GM19438 (cell line): Measurements from ENCODE around the gene PRKAA2.

Experiments
- ATAC-seq: cut with Tn5 transposase; IDR thresholded peaks from one replicate; pipeline ENCODE4 v1.9.1; 2021; ENCODE audit warnings: low read depth; ENCODE audit not compliant: unreplicated experiment

Gene PRKAA2

DNA sequence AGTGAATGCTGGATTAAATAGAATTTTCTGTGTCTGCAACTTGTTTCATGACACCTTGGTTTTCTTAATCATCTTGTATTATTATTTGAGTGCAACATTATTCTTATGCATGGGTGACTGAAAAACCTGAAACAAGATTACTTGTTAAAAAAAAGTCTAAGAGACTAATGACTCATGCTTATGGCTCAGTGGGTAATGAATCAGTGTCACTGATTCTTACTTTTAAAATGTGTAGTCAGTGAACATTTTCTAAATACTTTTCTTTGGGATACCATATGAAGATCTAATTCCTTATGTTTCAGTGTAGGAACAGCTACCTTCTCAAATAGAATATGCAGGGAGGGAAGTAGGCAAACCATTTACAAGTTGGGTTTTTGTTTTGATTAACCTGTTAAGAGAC is 65.5 kb downstream of the PRKAA2 start:
- ATAC-seq = no peak

DNA sequence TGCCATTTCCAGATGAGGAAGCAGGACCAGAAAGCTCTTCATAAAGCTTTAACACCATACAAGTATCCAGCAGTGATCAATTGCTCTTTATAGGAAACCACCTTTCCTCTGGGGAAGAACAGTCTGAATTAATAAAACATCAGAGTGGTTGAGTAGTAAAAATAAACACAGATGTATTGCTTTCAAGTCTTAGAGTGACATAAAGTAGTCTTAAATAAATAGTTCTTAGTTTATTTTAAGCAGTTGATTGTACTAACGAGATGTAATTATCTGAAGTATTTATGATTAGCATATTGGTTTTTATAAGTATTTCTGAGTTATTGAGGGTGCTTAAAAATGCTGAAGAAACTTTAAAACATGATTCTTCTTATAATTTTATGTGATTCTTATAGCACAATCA is 67.0 kb downstream of the PRKAA2 start:
- no peak for ATAC-seq

DNA sequence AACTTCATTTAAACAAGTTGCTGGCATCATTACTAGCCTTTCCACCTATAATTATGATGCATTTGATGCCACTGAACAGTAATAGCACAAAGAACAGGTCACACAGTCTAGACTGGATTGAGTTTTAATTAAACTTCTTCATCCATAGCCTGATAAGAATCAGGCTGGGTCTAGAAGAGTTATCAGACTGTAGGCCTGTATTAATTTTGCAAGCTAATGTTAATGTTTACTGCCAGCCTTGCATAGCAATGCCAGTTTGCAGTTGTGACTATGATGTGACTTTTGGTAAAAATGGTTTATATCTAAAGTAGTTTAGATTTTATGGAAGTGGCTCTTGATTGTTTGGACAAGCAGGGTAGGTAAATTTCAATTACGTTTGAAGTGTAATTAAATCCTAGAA is 68.0 kb downstream of the PRKAA2 start:
- ATAC-seq = no peak

DNA sequence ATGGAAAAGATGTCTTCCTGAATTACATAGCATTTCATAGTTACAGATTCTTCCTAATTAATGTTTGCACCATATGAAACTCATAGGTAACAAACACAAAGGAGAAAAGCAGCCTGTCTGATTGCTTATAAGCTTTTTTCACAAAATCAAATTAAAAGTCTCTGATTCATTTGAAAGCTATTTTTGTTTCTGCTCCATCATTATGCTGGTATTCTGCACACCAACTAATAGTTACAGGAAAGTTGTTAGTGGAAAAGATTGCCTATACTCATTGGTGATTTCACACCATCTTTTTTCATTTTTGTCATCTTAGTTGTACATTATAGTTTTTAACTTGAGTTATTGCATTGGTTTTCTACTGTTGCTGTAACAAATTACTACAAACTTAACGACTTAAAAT is 70.0 kb downstream of the PRKAA2 start:
- ATAC-seq = no peak

DNA sequence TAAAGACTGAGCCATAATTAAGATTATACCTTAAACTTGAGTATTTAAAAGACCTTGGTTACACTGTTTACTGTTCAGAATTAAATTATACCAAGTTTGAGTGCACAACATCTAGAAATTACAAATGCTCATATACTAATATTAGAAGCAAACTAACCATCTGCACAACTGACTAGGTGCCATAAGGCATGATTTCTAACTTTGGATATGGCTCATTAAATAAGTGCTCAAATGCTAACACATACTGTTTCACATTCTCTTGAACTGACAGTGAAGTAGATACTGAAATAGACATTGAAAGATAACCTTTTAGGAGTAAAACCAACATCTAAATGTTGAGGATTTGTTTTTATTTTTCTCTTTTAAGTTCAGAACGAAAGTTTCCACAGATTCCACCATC is 74.1 kb downstream of the PRKAA2 start:
- ATAC-seq = no peak

DNA sequence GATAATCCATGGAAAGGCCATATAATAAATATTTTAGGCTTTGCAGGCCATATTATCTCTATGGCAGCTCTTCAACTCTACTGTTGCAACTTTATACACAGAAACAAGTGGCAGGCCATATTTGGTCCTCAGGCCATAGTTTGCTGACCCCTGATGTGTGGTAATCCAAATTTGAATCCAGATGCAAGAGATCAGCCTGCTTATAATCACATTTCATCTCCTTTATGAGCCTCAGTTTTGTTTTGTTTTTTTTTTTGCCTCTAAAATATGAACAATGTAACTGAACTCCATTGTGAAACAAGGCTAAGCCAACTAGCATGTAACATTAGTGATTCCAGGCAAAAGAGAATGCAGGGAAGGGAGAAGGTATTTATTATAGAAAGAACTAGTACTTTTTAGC is 81.6 kb downstream of the PRKAA2 start:
- ATAC-seq = no peak

DNA sequence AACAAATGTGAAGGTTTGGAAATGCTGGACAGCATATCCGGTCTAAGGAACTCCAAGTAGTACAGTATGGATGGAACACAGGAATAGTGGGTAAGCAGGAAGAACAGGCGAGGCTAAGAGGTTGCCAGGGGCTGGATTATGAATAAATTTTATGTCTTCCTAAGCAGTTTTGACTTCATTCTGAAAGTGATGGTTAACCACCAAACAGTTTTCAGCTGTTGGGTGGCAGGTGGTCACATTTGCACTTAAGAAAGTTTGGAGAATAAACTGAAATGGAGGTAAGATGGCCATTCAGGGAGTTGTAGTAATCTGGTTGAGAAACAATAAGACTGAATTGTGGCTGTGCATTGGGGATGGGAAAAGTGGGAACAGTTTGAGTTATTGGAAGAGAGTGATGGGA is 83.8 kb downstream of the PRKAA2 start:
- no peak for ATAC-seq

DNA sequence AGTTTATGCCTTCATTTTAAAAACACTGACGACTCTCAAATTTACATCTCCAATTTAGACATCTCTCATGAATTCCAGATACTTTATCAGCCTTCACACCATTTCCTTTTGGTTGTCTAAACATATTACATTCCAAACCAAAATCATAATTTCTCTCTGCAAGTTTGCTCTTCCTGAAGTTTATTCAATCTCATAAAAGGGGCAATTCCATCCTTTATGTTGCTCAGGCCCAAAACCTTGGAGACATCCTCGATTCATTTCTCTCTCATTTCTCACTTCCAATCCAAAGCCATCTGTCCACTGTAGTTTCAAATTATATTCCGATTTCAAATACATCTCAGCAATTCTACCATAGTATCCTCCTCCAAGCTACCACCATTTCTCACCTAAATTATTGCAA is 100.1 kb downstream of the PRKAA2 start:
- no peak for ATAC-seq

DNA sequence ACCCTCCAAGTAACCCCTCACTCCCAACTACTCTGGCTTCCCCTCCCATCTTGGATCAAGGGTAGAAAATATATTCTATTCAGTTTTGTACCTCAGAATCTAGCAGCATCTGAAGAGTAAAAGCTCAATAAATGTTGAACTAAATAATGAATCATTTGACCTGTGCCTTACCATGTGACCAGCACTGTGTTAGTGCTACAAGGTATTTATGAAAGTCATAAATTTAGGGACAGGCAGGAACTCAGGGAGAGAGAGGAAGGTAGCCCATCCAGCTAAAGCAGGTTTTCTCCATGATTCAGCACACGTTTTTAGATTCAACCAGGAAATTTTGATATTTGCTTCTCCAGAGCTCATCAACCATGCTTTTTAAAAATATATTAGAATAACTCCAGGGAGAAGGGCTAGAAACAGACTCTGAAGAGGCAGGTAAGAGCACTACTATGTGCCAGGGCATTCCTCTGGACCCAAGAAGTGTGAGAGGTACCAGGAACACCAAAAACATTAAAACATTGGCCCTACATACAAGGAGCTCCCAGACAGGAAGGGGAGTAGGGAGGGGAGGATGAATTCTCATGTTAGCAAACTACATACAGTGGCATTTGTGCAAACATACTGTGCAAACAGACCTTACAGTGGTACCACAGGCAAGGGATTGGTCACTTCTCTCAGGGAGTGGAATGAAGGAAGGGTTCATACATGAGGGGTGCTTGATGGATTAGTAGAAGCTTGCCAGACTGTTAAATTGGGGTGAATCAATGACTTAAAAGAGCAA is 109.8 kb downstream of the PRKAA2 start:
- no peak for ATAC-seq

DNA sequence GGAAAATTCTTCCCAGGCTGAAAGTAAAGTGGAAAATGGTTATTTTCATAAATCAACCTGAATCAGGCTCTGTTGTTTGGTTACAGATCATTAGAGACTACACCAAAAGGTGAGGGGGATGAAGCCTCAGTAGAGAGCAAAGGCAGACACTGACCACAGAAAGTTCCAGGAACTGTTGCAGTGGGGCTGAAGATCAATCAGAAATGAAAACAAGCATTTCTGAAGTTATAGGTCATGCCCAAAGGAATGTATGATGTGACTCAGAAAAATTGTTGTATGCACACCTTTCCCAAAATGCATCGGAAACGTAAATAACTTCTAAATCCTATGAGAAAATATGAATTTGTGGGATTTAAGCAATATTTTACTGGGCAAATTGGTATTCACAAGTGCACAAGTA is 110.8 kb downstream of the PRKAA2 start:
- no peak for ATAC-seq

DNA sequence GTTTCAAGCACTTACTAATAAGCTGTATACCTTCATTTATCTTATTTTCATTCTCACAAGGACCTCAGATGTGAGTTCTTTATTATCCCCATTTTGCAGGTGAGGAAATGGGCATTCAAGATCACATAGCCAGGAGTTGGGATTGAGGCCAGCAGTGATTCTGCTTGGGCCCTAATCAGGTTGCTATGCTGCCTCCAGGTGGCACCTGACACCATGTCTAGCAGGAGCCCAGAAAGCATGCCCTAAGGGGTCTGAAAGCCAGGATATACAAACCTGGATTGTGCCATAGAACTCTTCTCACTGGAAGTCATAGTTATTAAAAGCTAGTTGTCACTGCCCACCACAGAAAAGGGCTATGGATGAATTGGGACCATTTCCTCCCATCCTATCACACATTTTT is 113.0 kb downstream of the PRKAA2 start:
- no peak for ATAC-seq

DNA sequence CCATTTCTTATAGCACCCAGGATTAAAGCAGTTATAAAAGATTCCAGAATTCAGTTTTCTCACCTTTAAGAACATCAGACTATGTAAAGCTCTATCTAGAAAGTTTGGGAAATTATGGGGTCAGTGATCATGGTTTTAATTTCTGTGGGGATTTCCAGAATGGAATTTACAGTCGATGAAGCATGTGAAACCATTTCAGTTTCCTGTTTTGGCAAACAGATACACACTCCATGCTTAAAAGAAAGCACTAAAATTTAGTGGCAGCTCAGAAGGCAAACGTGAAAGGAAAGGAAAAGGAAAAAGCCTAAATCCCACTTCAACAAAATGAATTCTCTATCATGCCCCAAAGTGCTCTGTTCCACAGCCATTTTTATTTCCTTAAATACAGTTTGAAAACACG is 113.7 kb downstream of the PRKAA2 start:
- ATAC-seq = no peak
